Mucosa of gallbladder (tissue), 1 donor: ENCODE measurements around the gene MAN2B2. TPM values are rescaled to one million over a fixed set of nuclear protein-coding genes. Genes with fewer than 3 reads are reported as not detected.

Experiments used
- DNase-seq: peaks from one replicate; pipeline ENCODE4 v3.0.0-alpha.2; 2020; ENCODE audit warnings: low spot score
- total RNA-seq: library from RNA; stranded (reverse); gene quantifications from one replicate; pipeline ENCODE4 v1.2.1, GENCODE V29; 2021
- donor health status: DM: no; HTN: no; CAD: no.

The MAN2B2 gene
- total RNA-seq, 1 donor from 2014 or later, result 53.6 TPM

- no peak for DNase-seq
Observed at GRCh38 chr4:6594826-6595355, 19.9 kb downstream of the MAN2B2 start.

- no peak for DNase-seq
Observed at GRCh38 chr4:6595897-6596537, 21.0 kb downstream of the MAN2B2 start.

- no peak for DNase-seq
Observed at GRCh38 chr4:6596948-6597347, 22.0 kb downstream of the MAN2B2 start.

GRCh38 chr4:6598127-6598526 is 23.1 kb downstream of the MAN2B2 start:
- no peak for DNase-seq

GRCh38 chr4:6598641-6599040 is 23.7 kb downstream of the MAN2B2 start:
- DNase-seq, result no peak

GRCh38 chr4:6601661-6602250 is 26.8 kb downstream of the MAN2B2 start:
- no peak for DNase-seq

GRCh38 chr4:6602289-6602688 is 27.3 kb downstream of the MAN2B2 start:
- no peak for DNase-seq

- DNase-seq, result no peak
Observed at GRCh38 chr4:6603128-6603527, 28.1 kb downstream of the MAN2B2 start.

GRCh38 chr4:6605114-6605513 is 30.1 kb downstream of the MAN2B2 start:
- no peak for DNase-seq

- DNase-seq, result no peak
Observed at GRCh38 chr4:6605605-6606004, 30.6 kb downstream of the MAN2B2 start.

GRCh38 chr4:6606465-6607235 is 31.7 kb downstream of the MAN2B2 start:
- no peak for DNase-seq

GRCh38 chr4:6607368-6608055 is 32.5 kb downstream of the MAN2B2 start:
- no peak for DNase-seq

GRCh38 chr4:6608758-6609414 is 33.9 kb downstream of the MAN2B2 start:
- DNase-seq, result no peak

GRCh38 chr4:6609415-6610079 is 34.6 kb downstream of the MAN2B2 start:
- DNase-seq, result no peak

GRCh38 chr4:6610856-6611430 is 36.0 kb downstream of the MAN2B2 start:
- no peak for DNase-seq

GRCh38 chr4:6612961-6613675 is 38.1 kb downstream of the MAN2B2 start:
- no peak for DNase-seq

GRCh38 chr4:6613676-6614651 is 39.0 kb downstream of the MAN2B2 start:
- DNase-seq, result no peak

GRCh38 chr4:6614701-6615230 is 39.8 kb downstream of the MAN2B2 start:
- DNase-seq, result no peak
